ENCODE measurements around the gene UBE2E2. TPM values are rescaled to one million over a fixed set of nuclear protein-coding genes. Genes with fewer than 3 reads are reported as not detected.

Gene UBE2E2
- total RNA-seq, 1 donor from 2014 or later: 85.2 TPM

DNA sequence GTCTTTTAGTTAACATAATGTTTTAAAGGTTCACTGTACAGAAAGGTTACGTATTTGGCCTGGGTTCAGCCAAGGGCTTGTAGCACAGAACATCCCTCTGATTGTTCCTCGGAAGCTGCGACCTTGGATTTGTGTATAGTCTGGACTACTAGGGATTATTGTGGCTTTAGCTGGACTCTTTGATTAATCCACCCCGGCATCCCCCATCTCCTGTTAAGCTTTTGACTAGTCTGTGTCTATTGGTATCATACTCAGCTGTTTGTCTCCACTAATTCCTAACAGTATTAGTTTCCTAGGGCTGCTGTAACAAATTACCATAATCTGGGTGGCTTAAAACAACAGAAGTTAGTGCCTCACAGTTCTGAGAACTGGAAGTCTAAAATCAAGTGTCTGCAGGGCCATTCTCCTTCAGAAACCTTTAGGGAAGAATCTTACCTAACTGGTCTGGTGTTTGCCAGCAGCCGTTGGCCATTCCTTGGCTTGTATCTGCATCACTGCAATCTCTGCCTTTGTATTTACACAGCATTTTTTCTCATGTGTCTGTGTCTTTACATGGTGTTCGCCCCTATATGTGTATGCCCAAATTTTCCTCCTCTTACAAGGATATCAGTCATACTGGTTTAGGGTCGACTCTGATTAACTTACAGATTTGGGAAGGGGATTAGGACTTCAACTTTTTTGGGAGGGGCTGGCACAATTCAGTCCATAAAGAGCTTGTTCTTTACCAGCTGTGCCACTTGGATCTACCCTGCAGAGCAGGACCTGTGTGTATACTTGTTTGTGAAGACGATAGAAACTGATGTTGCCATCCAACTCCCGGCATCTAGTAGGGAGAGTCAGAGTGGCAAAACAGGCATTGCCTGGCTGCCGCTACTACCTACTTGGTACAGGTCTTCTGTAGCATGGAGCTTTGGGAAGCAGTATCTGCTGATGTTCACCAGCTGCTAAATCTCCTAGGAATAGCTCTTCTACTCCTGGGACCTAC lies 117.8 kb downstream of the UBE2E2 start:
- Mint-ChIP-seq H3K4me1 (ENCODE audit: low read depth) (peaks cover 21% of the 10 kb centered on the region), H3K27ac (ENCODE audit: unreplicated experiment) (no peak overlapping the region), H3K36me3 (ENCODE audit: low read depth) (no peaks in the 10 kb centered on the region), H3K9me3 (ENCODE audit: low read depth) (no peaks in the 10 kb centered on the region), H3K4me3 (ENCODE audit: unreplicated experiment) (no peak overlapping the region), H3K27me3 (ENCODE audit: low read depth) (no peaks in the 10 kb centered on the region)
- no peak for DNase-seq (ENCODE audit: low spot score)
- TF ChIP-seq, protein P1, sequence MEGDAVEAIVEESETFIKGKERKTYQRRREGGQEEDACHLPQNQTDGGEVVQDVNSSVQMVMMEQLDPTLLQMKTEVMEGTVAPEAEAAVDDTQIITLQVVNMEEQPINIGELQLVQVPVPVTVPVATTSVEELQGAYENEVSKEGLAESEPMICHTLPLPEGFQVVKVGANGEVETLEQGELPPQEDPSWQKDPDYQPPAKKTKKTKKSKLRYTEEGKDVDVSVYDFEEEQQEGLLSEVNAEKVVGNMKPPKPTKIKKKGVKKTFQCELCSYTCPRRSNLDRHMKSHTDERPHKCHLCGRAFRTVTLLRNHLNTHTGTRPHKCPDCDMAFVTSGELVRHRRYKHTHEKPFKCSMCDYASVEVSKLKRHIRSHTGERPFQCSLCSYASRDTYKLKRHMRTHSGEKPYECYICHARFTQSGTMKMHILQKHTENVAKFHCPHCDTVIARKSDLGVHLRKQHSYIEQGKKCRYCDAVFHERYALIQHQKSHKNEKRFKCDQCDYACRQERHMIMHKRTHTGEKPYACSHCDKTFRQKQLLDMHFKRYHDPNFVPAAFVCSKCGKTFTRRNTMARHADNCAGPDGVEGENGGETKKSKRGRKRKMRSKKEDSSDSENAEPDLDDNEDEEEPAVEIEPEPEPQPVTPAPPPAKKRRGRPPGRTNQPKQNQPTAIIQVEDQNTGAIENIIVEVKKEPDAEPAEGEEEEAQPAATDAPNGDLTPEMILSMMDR (IDR thresholded peaks at IDR 0.05): no peak

DNA sequence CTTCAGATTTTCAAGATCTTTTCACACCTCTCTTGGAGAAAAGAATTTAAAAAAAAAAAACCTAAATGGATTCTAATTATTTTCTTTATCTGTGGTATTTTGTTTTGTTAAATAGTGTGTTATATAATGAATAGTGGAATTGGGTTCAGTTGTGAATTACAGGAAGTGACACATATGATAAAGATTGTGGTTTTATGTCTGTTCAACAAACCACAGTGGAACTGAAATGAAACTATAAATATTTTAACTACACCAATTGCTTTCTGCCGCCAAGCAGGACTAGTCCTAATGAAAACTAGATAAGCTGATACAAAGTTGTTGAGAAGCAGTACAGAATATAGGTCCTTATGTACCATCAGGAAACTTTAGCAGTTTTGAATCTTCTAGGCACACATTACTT lies 121.6 kb downstream of the UBE2E2 start:
- Mint-ChIP-seq H3K4me1 (ENCODE audit: low read depth) (peaks cover 24% of the 10 kb centered on the region), H3K36me3 (ENCODE audit: low read depth) (no peaks in the 10 kb centered on the region), H3K27ac (ENCODE audit: unreplicated experiment) (peak overlapping the region; percentile 3), H3K9me3 (ENCODE audit: low read depth) (no peaks in the 10 kb centered on the region), H3K27me3 (ENCODE audit: low read depth) (no peaks in the 10 kb centered on the region), H3K4me3 (ENCODE audit: unreplicated experiment) (peak overlapping the region; percentile 14)
- TF ChIP-seq, protein P1 (IDR thresholded peaks at IDR 0.05): no peak
- no peak for DNase-seq (ENCODE audit: low spot score)

GRCh38 chr3:23325466-23326065 lies 122.4 kb downstream of the UBE2E2 start:
- H3K4me1 Mint-ChIP-seq (ENCODE audit: low read depth): peaks cover 28% of the 10 kb centered on the region
- no peak for DNase-seq (ENCODE audit: low spot score)
- TF ChIP-seq, protein P1 (IDR thresholded peaks at IDR 0.05): no peak
- peak overlapping the region; percentile 24 for H3K27ac Mint-ChIP-seq (ENCODE audit: unreplicated experiment)
- no peaks in the 10 kb centered on the region for H3K36me3 Mint-ChIP-seq (ENCODE audit: low read depth)
- H3K27me3 Mint-ChIP-seq (ENCODE audit: low read depth): no peaks in the 10 kb centered on the region
- H3K9me3 Mint-ChIP-seq (ENCODE audit: low read depth): no peaks in the 10 kb centered on the region
- H3K4me3 Mint-ChIP-seq (ENCODE audit: unreplicated experiment): no peak overlapping the region

DNA sequence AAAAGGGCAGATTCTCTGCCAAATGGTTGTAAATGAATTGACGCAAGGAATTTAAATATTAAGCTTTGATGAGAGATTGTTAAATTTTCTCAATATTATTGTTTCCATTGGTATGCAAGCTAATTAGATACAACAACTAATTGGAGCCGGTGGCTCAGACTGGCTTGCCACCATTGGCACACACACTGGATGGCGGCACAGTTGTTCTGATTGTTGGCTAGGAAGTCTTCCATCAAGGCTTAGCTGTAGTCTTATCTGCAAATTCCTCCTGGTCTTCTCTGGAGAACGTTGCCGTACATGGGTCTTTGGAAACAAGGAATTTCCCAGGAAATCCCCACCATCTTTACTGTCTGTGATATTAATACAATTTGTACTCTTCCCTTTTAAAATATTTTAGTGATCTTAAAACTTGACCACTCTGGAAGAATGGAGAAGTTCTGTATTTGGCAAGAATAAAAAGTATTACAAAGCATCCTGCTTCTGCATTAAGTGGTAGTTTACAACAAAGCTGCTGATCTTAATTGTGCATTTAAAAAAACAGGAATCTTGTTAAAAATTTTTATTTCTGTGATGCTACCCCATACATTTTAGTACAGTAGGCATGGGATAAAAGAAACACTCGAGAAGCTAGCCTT lies 126.5 kb downstream of the UBE2E2 start:
- Mint-ChIP-seq H3K27ac (ENCODE audit: unreplicated experiment) (no peak overlapping the region), H3K4me1 (ENCODE audit: low read depth) (peaks cover 30% of the 10 kb centered on the region), H3K27me3 (ENCODE audit: low read depth) (no peaks in the 10 kb centered on the region), H3K4me3 (ENCODE audit: unreplicated experiment) (no peak overlapping the region), H3K36me3 (ENCODE audit: low read depth) (no peaks in the 10 kb centered on the region), H3K9me3 (ENCODE audit: low read depth) (no peaks in the 10 kb centered on the region)
- no peak for DNase-seq (ENCODE audit: low spot score)
- TF ChIP-seq, protein P1 (IDR thresholded peaks at IDR 0.05): no peak

DNA sequence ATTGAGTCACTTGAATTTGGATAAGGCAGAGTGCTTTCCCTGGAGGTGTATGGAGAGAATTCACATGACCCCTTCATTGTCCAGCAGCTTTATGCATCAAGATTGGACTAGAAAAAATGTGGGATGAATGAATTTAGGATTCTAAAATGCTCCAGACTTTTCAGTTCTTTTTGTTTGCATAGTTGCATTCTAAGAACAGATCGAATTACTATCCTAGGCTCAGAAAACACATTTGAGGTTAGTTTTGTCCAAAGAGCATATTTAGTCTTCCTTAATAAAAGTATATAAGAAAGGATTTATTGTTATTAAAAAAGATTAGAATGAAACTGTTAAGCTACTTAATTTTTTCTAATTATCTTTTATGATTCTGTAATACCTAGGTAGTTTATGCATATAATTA lies 127.4 kb downstream of the UBE2E2 start:
- Mint-ChIP-seq H3K27me3 (ENCODE audit: low read depth) (no peaks in the 10 kb centered on the region), H3K27ac (ENCODE audit: unreplicated experiment) (no peak overlapping the region), H3K4me1 (ENCODE audit: low read depth) (peaks cover 20% of the 10 kb centered on the region), H3K36me3 (ENCODE audit: low read depth) (no peaks in the 10 kb centered on the region), H3K4me3 (ENCODE audit: unreplicated experiment) (no peak overlapping the region), H3K9me3 (ENCODE audit: low read depth) (no peaks in the 10 kb centered on the region)
- no peak for DNase-seq (ENCODE audit: low spot score)
- TF ChIP-seq, protein P1 (IDR thresholded peaks at IDR 0.05): no peak

All from chondrocyte (in vitro differentiated cells).